Kidney (tissue), 22 donors: ENCODE data around the gene MRPS2. TPM values are rescaled to one million over a fixed set of nuclear protein-coding genes. Genes with fewer than 3 reads are reported as not detected.
"Not testable (repeated sequence)": the region's sequence is repeated elsewhere in the genome, so short reads cannot be mapped to it uniquely, and the experiment has no call there.

ENCODE experiments used
- DNase-seq, 5 donors: peaks; one replicate each; pipeline ENCODE4 v3.0.0-alpha.2; 2013 to 2020
- FAIRE-seq: peaks from 2 replicates; lab custom pipeline; 2012; peaks lifted over from hg19 to GRCh38; lab: Jason Lieb, UNC
- H3K27ac ChIP-seq, 2 donors: one replicate each; pipeline ENCODE4 v1.7.0; 2013; ENCODE audit warnings: low read depth in 2 of 2, low read length in 2 of 2, inconsistent platforms in 1 of 2
- H3K27me3 ChIP-seq: one replicate; pipeline ENCODE4 v1.7.1; 2013; ENCODE audit warnings: low read length, inconsistent platforms; ENCODE audit not compliant: control insufficient read depth, insufficient read depth
- H3K36me3 ChIP-seq, 3 donors: one replicate each; pipeline versions ENCODE4 v1.7.0 to v1.7.1; 2013; ENCODE audit warnings: low read length in 3 of 3, control low read depth in 1 of 3, inconsistent platforms in 1 of 3; ENCODE audit not compliant: insufficient read depth in 3 of 3, control insufficient read depth in 2 of 3
- H3K4me1 ChIP-seq, 3 donors: one replicate each; pipeline versions ENCODE4 v1.7.0 to v1.7.1; 2013; ENCODE audit warnings: low read length in 3 of 3, inconsistent platforms in 1 of 3, low read depth in 1 of 3; ENCODE audit not compliant: control insufficient read depth in 2 of 3, insufficient read depth in 2 of 3
- H3K4me3 ChIP-seq, 3 donors: one replicate each; pipeline versions ENCODE4 v1.7.0 to v1.8.1; 2013; ENCODE audit warnings: low read length in 3 of 3, control low read depth in 1 of 3, inconsistent platforms in 1 of 3
- H3K9ac ChIP-seq, 3 donors: one replicate each; pipeline versions ENCODE4 v1.7.0 to v1.7.1; 2013; ENCODE audit warnings: low read length in 3 of 3, control low read depth in 1 of 3, inconsistent platforms in 1 of 3
- H3K9me3 ChIP-seq, 3 donors: one replicate each; pipeline versions ENCODE4 v1.7.0 to v1.7.1; 2013; ENCODE audit warnings: low read length in 3 of 3, control low read depth in 1 of 3, inconsistent platforms in 1 of 3; ENCODE audit not compliant: control insufficient read depth in 2 of 3, insufficient read depth in 1 of 3
- CTCF ChIP-seq: IDR thresholded peaks from 3 replicates; pipeline ENCODE4 v1.5.1; 2012; ENCODE audit warnings: mild to moderate bottlenecking, moderate library complexity, borderline replicate concordance; ENCODE audit not compliant: insufficient read depth; ENCODE audit errors: extremely low read depth
- intact Hi-C: fragments of 100-400 bp; cut with DNase I; formaldehyde crosslinking; loops from one replicate; pipeline ENCODE4 v1.11.1; 2022
- long read RNA-seq, 10 donors: library from polyadenylated mRNA in 1 of 10; unstranded in 1 of 10; transcript quantifications; one replicate each; pipeline ENCODE4 v2.0.0 and lab custom pipeline, GENCODE V29; 2021 to 2026
- polyA plus RNA-seq: library from polyadenylated mRNA; stranded (reverse); fragments of 350-450 nt; fragmentation: Illumina TruSeq; extraction: RNeasy Lipid Tissue Mini Kit (QIAGEN cat#74804); gene quantifications from one replicate; pipeline ENCODE4 v1.2.3, GENCODE V29; 2014; ENCODE audit warnings: low read depth, low replicate concordance; ENCODE audit not compliant: insufficient read depth
- total RNA-seq: library from RNA; stranded (reverse); fragmentation: NEBNext Ultra II Directional; extraction: Animal tissue kit (Norgen Biotek cat#: 25700); gene quantifications from one replicate; pipeline ENCODE4 v1.2.1, GENCODE V29; 2021
- donor health status: control.
- donor health status: control.
- donor health status: control.
- donor health status: control.
- donor health status: control.
- donor health status: DM: yes; HTN: yes; CAD: no.
- donor health status: Normal renal cell carcinoma (clear cell type).

The MRPS2 gene
- 29.1 TPM for total RNA-seq
- 92.7 TPM for polyA plus RNA-seq
- long read RNA-seq, donor 1, transcript MRPS2-201 (4 exons, 1,510 nt), result major isoform, 19 of 19 reads
- long read RNA-seq, donor 1, partial matches to known transcripts, result 0 of 19 reads
- long read RNA-seq, donor 1, other reads (novel, unspliced or antisense), result 0 of 19 reads
- long read RNA-seq, donor 2, transcript MRPS2-201 (4 exons, 1,510 nt), result major isoform, 32 of 32 reads
- long read RNA-seq, donor 2, partial matches to known transcripts, result 0 of 32 reads
- long read RNA-seq, donor 2, other reads (novel, unspliced or antisense), result 0 of 32 reads
- long read RNA-seq, donor 3, transcript MRPS2-201 (4 exons, 1,510 nt), result major isoform, 31 of 31 reads
- long read RNA-seq, donor 3, partial matches to known transcripts, result 0 of 31 reads
- long read RNA-seq, donor 3, other reads (novel, unspliced or antisense), result 0 of 31 reads
- long read RNA-seq, donor 4, transcript MRPS2-201 (4 exons, 1,510 nt), result major isoform, 19 of 29 reads
- long read RNA-seq, donor 4, partial matches to known transcripts, result 10 of 29 reads
- long read RNA-seq, donor 4, other reads (novel, unspliced or antisense), result 0 of 29 reads
- long read RNA-seq, donor 5, partial matches to known transcripts, result 0 of 3 reads
- long read RNA-seq, donor 5, other reads (novel, unspliced or antisense), result 0 of 3 reads
- long read RNA-seq, donor 6, transcript MRPS2-201 (4 exons, 1,510 nt), result major isoform, 25 of 26 reads
- long read RNA-seq, donor 6, partial matches to known transcripts, result 0 of 26 reads
- long read RNA-seq, donor 6, other reads (novel, unspliced or antisense), result 0 of 26 reads
- long read RNA-seq, donor 7, transcript MRPS2-201 (4 exons, 1,510 nt), result major isoform, 18 of 27 reads
- long read RNA-seq, donor 7, partial matches to known transcripts, result 9 of 27 reads
- long read RNA-seq, donor 7, other reads (novel, unspliced or antisense), result 0 of 27 reads
- long read RNA-seq, donor 8, transcript MRPS2-201 (4 exons, 1,510 nt), result major isoform, 39 of 42 reads
- long read RNA-seq, donor 8, partial matches to known transcripts, result 0 of 42 reads
- long read RNA-seq, donor 8, other reads (novel, unspliced or antisense), result 0 of 42 reads
- long read RNA-seq, donor 9, transcript MRPS2-201 (4 exons, 1,510 nt), result major isoform, 10 of 11 reads
- long read RNA-seq, donor 9, partial matches to known transcripts, result 0 of 11 reads
- long read RNA-seq, donor 9, other reads (novel, unspliced or antisense), result 0 of 11 reads
- long read RNA-seq, donor 10, transcript MRPS2-201 (4 exons, 1,510 nt), result major isoform, 20 of 43 reads
- long read RNA-seq, donor 10, partial matches to known transcripts, result 20 of 43 reads
- long read RNA-seq, donor 10, other reads (novel, unspliced or antisense), result 0 of 43 reads

GRCh38 chr9:135500525-135501260, at the start of gene MRPS2:
Gene MRPS2, plus strand, starts transcription at chr9:135500682. Its CDS starts 29 bp downstream, at chr9:135500711.
- Histone ChIP-seq H3K4me1 (peaks cover 0 to 15% (median 8%) of the 10 kb centered on the region in 3 donors), H3K27me3 (no peaks in the 10 kb centered on the region), H3K36me3 (peaks cover 0 to 12% (median 12%) of the 10 kb centered on the region in 3 donors), H3K9ac (peak within 1 kb of the TSS; percentile 10 to 78 (median 54)), H3K9me3 (no peaks in the 10 kb centered on the region), H3K27ac (peak within 1 kb of the TSS; percentile 60 to 71), H3K4me3 (peak within 1 kb of the TSS; percentile 56 to 88 (median 69))
- DNase-seq (peak; percentile 91 to 97 (median 95)), FAIRE-seq (no peak)
- TF ChIP-seq CTCF, result peak; percentile 90
- intact Hi-C loops, result no loop called here

- no peak for TF ChIP-seq CTCF
- intact Hi-C loops, result no loop called here
- Histone ChIP-seq H3K4me3 (no peak overlapping the region), H3K9ac (no peak overlapping the region), H3K27ac (no peak overlapping the region), H3K36me3 (no peaks in the 10 kb centered on the region), H3K27me3 (no peaks in the 10 kb centered on the region), H3K9me3 (peaks cover 0 to 4% (median 0%) of the 10 kb centered on the region in 3 donors), H3K4me1 (no peaks in the 10 kb centered on the region)
- FAIRE-seq (no peak), DNase-seq (no peak)
These were observed 49.5 kb upstream of the MRPS2 start for GRCh38 chr9:135450956-135451355.

GRCh38 chr9:135451909-135452308, 48.6 kb upstream of the MRPS2 start:
- FAIRE-seq, H3K9me3 ChIP-seq, H3K36me3 ChIP-seq, H3K4me3 ChIP-seq, H3K27me3 ChIP-seq, H3K4me1 ChIP-seq, intact Hi-C loops, H3K27ac ChIP-seq, H3K9ac ChIP-seq: not testable (repeated sequence)
- peak in 3 of 5 donors; percentile 35 to 57 (median 52) for DNase-seq
